ENCODE results near the gene MTM1. TPM values are rescaled to one million over a fixed set of nuclear protein-coding genes. Genes with fewer than 3 reads are reported as not detected.

Gene MTM1
- total and polyA plus RNA-seq, 12 donors, result 2.4 to 14.0 (median 10.2) TPM

GRCh38 chrX:150702966-150703694 is 134.7 kb downstream of the MTM1 start:
- intact Hi-C loops (cut with DNase I), result no loop called here
- WGBS, 2 donors, result 97% methylated on average over 1 of the region's 1 CpG
- Histone ChIP-seq H3K4me1 (peaks cover 0 to 22% (median 0%) of the 10 kb centered on the region in 9 donors), H3K36me3 (peaks cover 0 to 10% (median 0%) of the 10 kb centered on the region in 9 donors), H3K27me3 (peaks cover 0 to 6% (median 0%) of the 10 kb centered on the region in 7 donors), H3K9me3 (no peaks in the 10 kb centered on the region), H3K4me3 (no peak overlapping the region), H3K27ac (peak overlapping the region in 1 of 10 donors; percentile 26)
- no peak for TF ChIP-seq CTCF (IDR thresholded peaks at IDR 0.05)
- DNase-seq (no peak), ATAC-seq (no peak)

GRCh38 chrX:150703695-150703974 is 135.2 kb downstream of the MTM1 start:
- H3K9me3 ChIP-seq, result no peaks in the 10 kb centered on the region
- H3K27ac ChIP-seq, result peak overlapping the region in 1 of 10 donors; percentile 26
- H3K27me3 ChIP-seq, result peaks cover 0 to 6% (median 0%) of the 10 kb centered on the region in 7 donors
- DNase-seq, result no peak
- peaks cover 0 to 22% (median 0%) of the 10 kb centered on the region in 9 donors for H3K4me1 ChIP-seq
- peaks cover 0 to 10% (median 0%) of the 10 kb centered on the region in 9 donors for H3K36me3 ChIP-seq
- no peak overlapping the region for H3K4me3 ChIP-seq
- intact Hi-C loops (cut with DNase I), result no loop called here
- no peak for ATAC-seq
- no peak for TF ChIP-seq CTCF (IDR thresholded peaks at IDR 0.05)

- H3K27ac ChIP-seq, result no peak overlapping the region
- peaks cover 0 to 19% (median 0%) of the 10 kb centered on the region in 9 donors for H3K4me1 ChIP-seq
- H3K27me3 ChIP-seq, result peaks cover 0 to 6% (median 0%) of the 10 kb centered on the region in 7 donors
- ATAC-seq (peak in 3 of 8 donors; percentile 56 to 57 (median 56)), DNase-seq (no peak)
- peaks cover 0 to 14% (median 0%) of the 10 kb centered on the region in 9 donors for H3K36me3 ChIP-seq
- WGBS, 2 donors, result 80 to 81% methylated on average over 3 of the region's 3 CpGs
- no peak overlapping the region for H3K4me3 ChIP-seq
- no peak for TF ChIP-seq CTCF (IDR thresholded peaks at IDR 0.05)
- H3K9me3 ChIP-seq, result no peaks in the 10 kb centered on the region
- intact Hi-C loops (cut with DNase I), result no loop called here
Observed at GRCh38 chrX:150704030-150704613, 135.7 kb downstream of the MTM1 start.

- Histone ChIP-seq H3K36me3 (peaks cover 0 to 6% (median 0%) of the 10 kb centered on the region in 9 donors), H3K27ac (no peak overlapping the region), H3K4me1 (peaks cover 0 to 4% (median 0%) of the 10 kb centered on the region in 9 donors), H3K9me3 (no peaks in the 10 kb centered on the region), H3K4me3 (no peak overlapping the region), H3K27me3 (peaks cover 0 to 7% (median 0%) of the 10 kb centered on the region in 7 donors)
- ATAC-seq, result no peak
- no peak for DNase-seq
- no peak for TF ChIP-seq CTCF (IDR thresholded peaks at IDR 0.05)
- intact Hi-C loops (cut with DNase I), result loop anchor here in 3 of 10 donors (10.0 kb wide), 2 partner anchors 748 to 758 kb away; no protein-coding TSS in a partner anchor
Observed at GRCh38 chrX:150712619-150713018, 144.2 kb downstream of the MTM1 start.
